GM12874 (cell line): Measurements from ENCODE around the gene KLHDC3.

Source experiments
- CTCF ChIP-seq: IDR thresholded peaks from 2 replicates; pipeline ENCODE4 v1.5.1; 2011; ENCODE audit warnings: low read depth, mild to moderate bottlenecking, control low read depth, low read length, moderate library complexity; ENCODE audit not compliant: insufficient read depth

KLHDC3 gene

GRCh38 chr6:43054206-43054943 lies 40.3 kb downstream of the KLHDC3 start:
- TF ChIP-seq CTCF, result no peak

- TF ChIP-seq CTCF, result no peak
Measured at GRCh38 chr6:43055966-43056365, 41.9 kb downstream of the KLHDC3 start.

- no peak for TF ChIP-seq CTCF
Measured at GRCh38 chr6:43058531-43058930, 44.5 kb downstream of the KLHDC3 start.

- no peak for TF ChIP-seq CTCF
Measured at GRCh38 chr6:43059168-43060033, 45.4 kb downstream of the KLHDC3 start, which contains the start of the genes KLC4 and MRPL2. Gene KLC4 (plus strand): TSS chr6:43059631. CDS start chr6:43061336, 1,705 bp downstream. Gene MRPL2 (minus strand): TSS chr6:43059434. CDS start chr6:43059381, 53 bp downstream.

- TF ChIP-seq CTCF, result no peak
Measured at GRCh38 chr6:43060034-43060754, 46.1 kb downstream of the KLHDC3 start.

- no peak for TF ChIP-seq CTCF
Measured at GRCh38 chr6:43060755-43061633, 46.9 kb downstream of the KLHDC3 start.
